ENCODE data around the gene SPAG17.

GRCh38 chr1:118214866-118215265 is 29.8 kb upstream of the SPAG17 start:
- TF ChIP-seq CTCF (conservative IDR thresholded peaks at IDR 0.05; ENCODE audit: low read depth, low read length) = no peak
- TF ChIP-seq POLR2A (IDR thresholded peaks at IDR 0.05; ENCODE audit: low read depth, low read length) = no peak
- TF ChIP-seq RAD21 (IDR thresholded peaks at IDR 0.05; ENCODE audit: low read length) = no peak
- TF ChIP-seq RCOR1 (IDR thresholded peaks at IDR 0.05; ENCODE audit: insufficient replicate concordance, low read length) = no peak
- TF ChIP-seq CEBPB (IDR thresholded peaks at IDR 0.05; ENCODE audit: low read depth, low read length) = no peak
- TF ChIP-seq, protein P1, sequence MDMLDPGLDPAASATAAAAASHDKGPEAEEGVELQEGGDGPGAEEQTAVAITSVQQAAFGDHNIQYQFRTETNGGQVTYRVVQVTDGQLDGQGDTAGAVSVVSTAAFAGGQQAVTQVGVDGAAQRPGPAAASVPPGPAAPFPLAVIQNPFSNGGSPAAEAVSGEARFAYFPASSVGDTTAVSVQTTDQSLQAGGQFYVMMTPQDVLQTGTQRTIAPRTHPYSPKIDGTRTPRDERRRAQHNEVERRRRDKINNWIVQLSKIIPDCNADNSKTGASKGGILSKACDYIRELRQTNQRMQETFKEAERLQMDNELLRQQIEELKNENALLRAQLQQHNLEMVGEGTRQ (IDR thresholded peaks at IDR 0.05; ENCODE audit: low read depth, low read length) = no peak
- TF ChIP-seq SMC3 (IDR thresholded peaks at IDR 0.05; ENCODE audit: low read depth, low read length) = no peak
- no peak for TF ChIP-seq ELK1 (IDR thresholded peaks at IDR 0.05; ENCODE audit: borderline replicate concordance, low read depth, low read length)
- TF ChIP-seq MAFK (IDR thresholded peaks at IDR 0.05; ENCODE audit: low read depth, low read length) = no peak
- TF ChIP-seq NFE2L2 (IDR thresholded peaks at IDR 0.05; ENCODE audit: low read depth, low read length) = no peak
- TF ChIP-seq RFX5 (IDR thresholded peaks at IDR 0.05; ENCODE audit: low read depth, low read length) = no peak
- no peak for TF ChIP-seq BHLHE40 (IDR thresholded peaks at IDR 0.05; ENCODE audit: low read depth, low read length)
- TF ChIP-seq MXI1 (IDR thresholded peaks at IDR 0.05; ENCODE audit: borderline replicate concordance, low read depth, low read length) = no peak
- no peak for TF ChIP-seq FOS (IDR thresholded peaks at IDR 0.05; ENCODE audit: low read depth, low read length)

Data from IMR-90 (cell line).